Parathyroid adenoma (tissue), 2 donors: ENCODE results near the gene RBPMS2.
A peak's percentile ranks its signal among the peaks of the same experiment; 100 is the strongest.

Experiments used
- H2AFZ ChIP-seq: fragments of 300-600 bp; sonication (generic); one replicate; pipeline ENCODE4 v1.7.0; 2017; ENCODE audit warnings: antibody characterized with exemption, mild to moderate bottlenecking
- H3K27ac ChIP-seq: fragments of 300-600 bp; sonication (generic); one replicate; pipeline ENCODE4 v1.7.0; 2017
- H3K27me3 ChIP-seq: fragments of 300-600 bp; sonication (generic); one replicate; pipeline ENCODE4 v1.7.0; 2017; ENCODE audit warnings: low read length; ENCODE audit not compliant: control insufficient read depth, insufficient read depth
- H3K36me3 ChIP-seq: fragments of 300-600 bp; sonication (generic); one replicate; pipeline ENCODE4 v1.7.0; 2017; ENCODE audit warnings: low read length; ENCODE audit not compliant: control insufficient read depth, insufficient read depth
- H3K4me1 ChIP-seq: fragments of 300-600 bp; sonication (generic); one replicate; pipeline ENCODE4 v1.7.0; 2017; ENCODE audit warnings: control low read depth
- H3K4me2 ChIP-seq: fragments of 300-600 bp; sonication (generic); one replicate; pipeline ENCODE4 v1.7.0; 2017; ENCODE audit warnings: low read length
- H3K4me3 ChIP-seq: fragments of 300-600 bp; sonication (generic); one replicate; pipeline ENCODE4 v1.7.0; 2017; ENCODE audit warnings: low read depth, low read length
- H3K79me2 ChIP-seq: fragments of 300-600 bp; sonication (generic); one replicate; pipeline ENCODE4 v1.7.0; 2017; ENCODE audit warnings: control low read depth
- H3K9ac ChIP-seq: fragments of 300-600 bp; sonication (generic); one replicate; pipeline ENCODE4 v1.7.0; 2017; ENCODE audit warnings: mild to moderate bottlenecking
- H3K9me3 ChIP-seq: fragments of 300-600 bp; sonication (generic); one replicate; pipeline ENCODE4 v1.7.0; 2017; ENCODE audit warnings: low read length; ENCODE audit not compliant: control insufficient read depth
- TF ChIP-seq, protein P1 (sequence below): fragments of 300-600 bp; sonication (generic); IDR thresholded peaks from one replicate; pipeline ENCODE4 v1.7.0; 2017; ENCODE audit warnings: antibody characterized with exemption, mild to moderate bottlenecking
- donor health status: primary hyperparathyroidism.

RBPMS2 gene

GRCh38 chr15:64773606-64774005, 1.8 kb downstream of the RBPMS2 start:
- H3K9ac ChIP-seq, result no peak overlapping the region

GRCh38 chr15:64772964-64773363, 2.4 kb downstream of the RBPMS2 start:
- H3K9ac ChIP-seq, result no peak overlapping the region
- no peak overlapping the region for H3K4me3 ChIP-seq
- no peak overlapping the region for H2AFZ ChIP-seq
- no peak overlapping the region for H3K4me2 ChIP-seq
- no peaks in the 10 kb centered on the region for H3K36me3 ChIP-seq
- no peaks in the 10 kb centered on the region for H3K9me3 ChIP-seq
- TF ChIP-seq, protein P1, sequence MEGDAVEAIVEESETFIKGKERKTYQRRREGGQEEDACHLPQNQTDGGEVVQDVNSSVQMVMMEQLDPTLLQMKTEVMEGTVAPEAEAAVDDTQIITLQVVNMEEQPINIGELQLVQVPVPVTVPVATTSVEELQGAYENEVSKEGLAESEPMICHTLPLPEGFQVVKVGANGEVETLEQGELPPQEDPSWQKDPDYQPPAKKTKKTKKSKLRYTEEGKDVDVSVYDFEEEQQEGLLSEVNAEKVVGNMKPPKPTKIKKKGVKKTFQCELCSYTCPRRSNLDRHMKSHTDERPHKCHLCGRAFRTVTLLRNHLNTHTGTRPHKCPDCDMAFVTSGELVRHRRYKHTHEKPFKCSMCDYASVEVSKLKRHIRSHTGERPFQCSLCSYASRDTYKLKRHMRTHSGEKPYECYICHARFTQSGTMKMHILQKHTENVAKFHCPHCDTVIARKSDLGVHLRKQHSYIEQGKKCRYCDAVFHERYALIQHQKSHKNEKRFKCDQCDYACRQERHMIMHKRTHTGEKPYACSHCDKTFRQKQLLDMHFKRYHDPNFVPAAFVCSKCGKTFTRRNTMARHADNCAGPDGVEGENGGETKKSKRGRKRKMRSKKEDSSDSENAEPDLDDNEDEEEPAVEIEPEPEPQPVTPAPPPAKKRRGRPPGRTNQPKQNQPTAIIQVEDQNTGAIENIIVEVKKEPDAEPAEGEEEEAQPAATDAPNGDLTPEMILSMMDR, result no peak
- H3K27me3 ChIP-seq, result no peaks in the 10 kb centered on the region
- no peaks in the 10 kb centered on the region for H3K4me1 ChIP-seq
- no peak overlapping the region for H3K27ac ChIP-seq
- H3K79me2 ChIP-seq, result no peaks in the 10 kb centered on the region

More at GRCh38 chr15:64773606-64774005, 1.8 kb downstream of the RBPMS2 start:
- Histone ChIP-seq H3K27ac (no peak overlapping the region), H3K4me1 (no peaks in the 10 kb centered on the region), H3K4me3 (peak overlapping the region; percentile 19), H3K9me3 (no peaks in the 10 kb centered on the region), H3K4me2 (peak overlapping the region; percentile 74), H2AFZ (no peak overlapping the region), H3K36me3 (no peaks in the 10 kb centered on the region), H3K79me2 (no peaks in the 10 kb centered on the region), H3K27me3 (no peaks in the 10 kb centered on the region)
- TF ChIP-seq, protein P1, result no peak

- H3K4me2 ChIP-seq, result no peak overlapping the region
- no peak overlapping the region for H2AFZ ChIP-seq
- no peaks in the 10 kb centered on the region for H3K27me3 ChIP-seq
- no peak overlapping the region for H3K4me3 ChIP-seq
- H3K9ac ChIP-seq, result no peak overlapping the region
- H3K27ac ChIP-seq, result no peak overlapping the region
- H3K36me3 ChIP-seq, result no peaks in the 10 kb centered on the region
- H3K9me3 ChIP-seq, result no peaks in the 10 kb centered on the region
- H3K79me2 ChIP-seq, result no peaks in the 10 kb centered on the region
- H3K4me1 ChIP-seq, result no peaks in the 10 kb centered on the region
- TF ChIP-seq, protein P1, result no peak
Measured at GRCh38 chr15:64772488-64772887, 2.9 kb downstream of the RBPMS2 start.

DNA sequence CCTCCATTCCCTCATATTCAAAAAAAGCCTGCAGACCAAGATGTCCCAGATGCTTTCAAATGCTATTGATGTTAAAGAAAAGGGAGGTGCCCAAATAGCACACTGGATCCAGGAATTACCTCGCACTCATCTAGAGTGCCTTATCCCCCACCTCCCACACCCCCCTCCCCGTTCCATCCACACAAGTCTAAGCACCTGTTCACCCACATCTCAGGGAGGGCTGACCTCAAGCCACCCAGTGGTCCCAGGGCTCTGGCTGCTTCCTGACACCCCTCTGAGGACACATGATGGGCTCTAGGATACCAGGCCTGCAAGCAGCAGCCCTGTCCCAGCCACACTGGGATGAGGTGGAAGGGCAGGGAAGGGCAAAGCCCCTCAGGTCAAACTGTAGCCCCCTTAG, 4.8 kb downstream of the RBPMS2 start:
- Histone ChIP-seq H3K9me3 (no peaks in the 10 kb centered on the region), H3K4me3 (no peak overlapping the region), H3K4me1 (no peaks in the 10 kb centered on the region), H3K79me2 (no peaks in the 10 kb centered on the region), H3K36me3 (no peaks in the 10 kb centered on the region), H3K9ac (no peak overlapping the region), H2AFZ (no peak overlapping the region), H3K27me3 (no peaks in the 10 kb centered on the region), H3K27ac (no peak overlapping the region), H3K4me2 (no peak overlapping the region)
- TF ChIP-seq, protein P1, result no peak

GRCh38 chr15:64767203-64767602, 8.2 kb downstream of the RBPMS2 start:
- TF ChIP-seq, protein P1, result no peak
- Histone ChIP-seq H3K4me1 (no peaks in the 10 kb centered on the region), H3K27ac (no peak overlapping the region)

More at GRCh38 chr15:64767203-64767602, 8.2 kb downstream of the RBPMS2 start:
- H3K9ac ChIP-seq, result no peak overlapping the region
- no peak overlapping the region for H2AFZ ChIP-seq
- H3K27me3 ChIP-seq, result no peaks in the 10 kb centered on the region
- H3K9me3 ChIP-seq, result no peaks in the 10 kb centered on the region
- H3K79me2 ChIP-seq, result no peaks in the 10 kb centered on the region
- no peak overlapping the region for H3K4me3 ChIP-seq
- no peaks in the 10 kb centered on the region for H3K36me3 ChIP-seq
- no peak overlapping the region for H3K4me2 ChIP-seq
